ENCODE data around the gene MRPS2.

DNA sequence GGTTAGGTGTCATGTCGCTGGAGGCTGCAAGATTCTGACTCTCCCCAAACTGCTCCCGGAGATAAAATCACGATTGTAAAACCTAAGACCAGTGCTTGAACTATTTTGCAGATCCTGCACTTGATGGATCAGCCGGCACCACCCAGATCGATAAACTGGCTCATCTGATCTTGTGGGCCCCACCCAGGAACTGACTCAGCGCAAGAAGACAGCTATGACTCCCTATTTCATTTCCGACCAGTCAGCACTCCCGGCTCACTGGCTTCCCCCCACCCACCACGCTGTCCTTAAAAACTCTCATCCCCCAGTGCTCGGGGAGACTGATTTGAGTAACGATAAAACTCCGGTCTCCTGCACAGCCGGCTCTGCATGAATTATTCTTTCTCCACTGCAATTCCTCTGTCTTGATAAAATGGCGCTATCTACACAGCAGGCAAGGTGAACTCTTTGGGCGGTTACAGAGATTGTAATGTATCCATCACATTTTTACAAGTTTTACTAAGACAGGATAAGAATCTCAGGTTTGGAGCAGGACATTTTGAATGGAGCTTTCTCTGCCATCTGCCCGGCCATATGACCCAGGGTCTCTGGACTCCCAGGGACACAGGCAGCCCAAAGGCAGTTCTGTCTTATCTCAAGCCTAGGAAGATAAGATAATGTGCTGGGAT is 31.5 kb upstream of the MRPS2 start:
- TF ChIP-seq, protein P1, sequence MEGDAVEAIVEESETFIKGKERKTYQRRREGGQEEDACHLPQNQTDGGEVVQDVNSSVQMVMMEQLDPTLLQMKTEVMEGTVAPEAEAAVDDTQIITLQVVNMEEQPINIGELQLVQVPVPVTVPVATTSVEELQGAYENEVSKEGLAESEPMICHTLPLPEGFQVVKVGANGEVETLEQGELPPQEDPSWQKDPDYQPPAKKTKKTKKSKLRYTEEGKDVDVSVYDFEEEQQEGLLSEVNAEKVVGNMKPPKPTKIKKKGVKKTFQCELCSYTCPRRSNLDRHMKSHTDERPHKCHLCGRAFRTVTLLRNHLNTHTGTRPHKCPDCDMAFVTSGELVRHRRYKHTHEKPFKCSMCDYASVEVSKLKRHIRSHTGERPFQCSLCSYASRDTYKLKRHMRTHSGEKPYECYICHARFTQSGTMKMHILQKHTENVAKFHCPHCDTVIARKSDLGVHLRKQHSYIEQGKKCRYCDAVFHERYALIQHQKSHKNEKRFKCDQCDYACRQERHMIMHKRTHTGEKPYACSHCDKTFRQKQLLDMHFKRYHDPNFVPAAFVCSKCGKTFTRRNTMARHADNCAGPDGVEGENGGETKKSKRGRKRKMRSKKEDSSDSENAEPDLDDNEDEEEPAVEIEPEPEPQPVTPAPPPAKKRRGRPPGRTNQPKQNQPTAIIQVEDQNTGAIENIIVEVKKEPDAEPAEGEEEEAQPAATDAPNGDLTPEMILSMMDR (IDR thresholded peaks at IDR 0.05) = no peak
- TF ChIP-seq POLR2A (IDR thresholded peaks at IDR 0.05) = no peak
